Myocyte (in vitro differentiated cells): ENCODE results near the gene TLR5. TPM values are rescaled to one million over a fixed set of nuclear protein-coding genes. Genes with fewer than 3 reads are reported as not detected.

Experiments
- DNase-seq: peaks from one replicate; pipeline ENCODE4 v3.0.0-alpha.2; 2012; ENCODE audit warnings: low read depth
- total RNA-seq: library from RNA; depleted of rRNA; stranded (reverse); fragments of >200 nt; gene quantifications from 2 replicates; pipeline ENCODE4 v1.2.3, GENCODE V29; 2014

Gene TLR5
- total RNA-seq, 1 donor from 2014 or later, result 0.75 TPM

DNA sequence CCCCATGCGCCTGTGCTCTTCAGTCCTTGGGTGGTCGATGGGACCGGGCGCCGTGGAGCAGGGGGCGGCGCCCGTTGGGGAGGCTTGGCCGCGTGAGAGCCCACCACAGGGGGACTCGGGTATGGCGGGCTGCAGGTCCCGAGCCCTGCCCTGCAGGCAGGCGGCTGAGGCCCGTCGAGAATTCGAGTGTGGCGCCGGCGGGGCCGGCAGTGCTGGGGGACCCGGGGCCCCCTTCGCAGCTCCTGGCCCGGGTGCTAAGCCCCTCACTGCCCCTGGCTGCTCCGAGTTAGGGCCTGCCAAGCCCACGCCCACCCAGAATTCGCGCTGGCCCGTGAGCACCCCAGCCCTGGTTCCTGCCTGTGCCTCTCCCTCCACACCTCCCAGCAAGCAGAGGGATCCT lies 26.1 kb downstream of the TLR5 start:
- no peak for DNase-seq

GRCh38 chr1:223114871-223115270 lies 28.2 kb downstream of the TLR5 start:
- DNase-seq, result no peak

- DNase-seq, result no peak
Measured at GRCh38 chr1:223110952-223111351, 32.1 kb downstream of the TLR5 start.

GRCh38 chr1:223109581-223110026 lies 33.4 kb downstream of the TLR5 start:
- DNase-seq, result no peak

DNA sequence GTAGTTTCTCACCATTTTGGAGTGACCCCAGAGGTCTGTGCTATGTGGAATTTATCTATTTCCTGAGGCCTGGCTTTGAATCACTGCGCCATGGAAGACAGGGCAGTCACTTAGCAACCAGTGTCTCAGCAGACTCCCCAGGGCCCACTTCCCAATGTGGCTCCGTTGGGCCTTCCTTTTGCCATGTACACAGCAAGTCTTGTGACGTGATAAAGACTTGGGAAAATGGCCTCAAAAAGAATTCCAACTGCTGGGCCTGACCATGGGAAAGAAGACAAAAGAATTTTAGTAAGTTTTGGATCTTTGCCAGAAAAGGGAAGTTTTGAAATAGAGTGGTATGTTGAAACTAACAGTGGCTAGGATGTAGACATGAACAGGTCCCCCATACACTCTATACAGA lies 36.2 kb downstream of the TLR5 start:
- no peak for DNase-seq

- no peak for DNase-seq
Measured at GRCh38 chr1:223105568-223105967, 37.5 kb downstream of the TLR5 start.

DNA sequence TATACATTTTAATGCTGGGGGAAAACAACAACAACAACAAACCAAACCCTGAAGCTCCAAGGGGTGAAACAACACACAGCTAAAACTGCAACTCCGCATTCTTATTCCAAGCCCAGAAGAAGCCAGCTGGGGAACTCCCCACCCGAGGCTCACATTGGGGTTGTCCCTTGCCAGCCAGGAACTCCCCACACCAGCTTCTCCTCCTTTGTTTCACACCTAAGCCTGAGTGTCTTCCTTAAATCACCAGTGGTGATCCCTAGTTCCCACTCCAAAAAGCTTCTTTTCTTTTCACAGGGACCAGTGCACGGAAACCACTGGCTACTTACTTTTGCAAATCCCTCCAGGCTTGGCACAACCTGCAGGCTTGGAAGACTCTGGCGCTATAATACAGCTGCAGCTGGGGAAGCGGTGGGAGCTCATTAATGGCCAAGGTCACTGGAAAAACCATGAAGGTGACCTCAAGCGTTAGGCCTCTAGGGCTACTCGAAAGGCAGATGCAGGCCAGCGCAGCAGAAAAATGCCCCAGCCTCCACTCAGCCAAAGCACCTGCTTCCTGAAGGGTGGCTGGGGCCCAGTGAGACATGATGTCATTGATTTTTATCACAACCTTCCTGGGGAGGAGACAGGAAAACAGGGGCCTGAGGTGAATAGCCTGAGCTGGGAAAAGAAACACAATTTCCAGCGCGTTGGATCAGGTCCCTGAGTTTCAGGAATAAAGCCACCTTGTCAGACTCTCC lies 40.1 kb downstream of the TLR5 start:
- DNase-seq, result peak; percentile 20

GRCh38 chr1:223097713-223098112 lies 45.3 kb downstream of the TLR5 start:
- DNase-seq, result no peak

DNA sequence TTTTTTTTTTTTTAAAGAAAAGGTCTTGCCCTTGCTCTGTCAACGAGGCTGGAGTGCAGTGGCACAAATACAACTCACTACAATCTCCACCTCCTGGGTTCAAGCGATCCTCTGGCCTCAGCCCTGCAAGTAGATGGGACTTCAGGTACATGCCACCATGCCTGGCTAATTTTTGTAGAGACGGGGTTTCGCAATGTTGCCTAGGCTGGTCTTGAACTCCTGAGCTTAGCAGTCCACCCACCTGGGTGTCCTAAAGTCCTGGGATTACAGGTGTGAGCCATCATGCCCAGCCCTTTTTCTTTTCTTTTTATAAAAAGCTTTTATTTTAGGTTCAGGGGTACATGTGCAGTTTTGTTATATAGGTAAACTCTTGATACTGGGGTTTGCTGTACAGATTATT lies 47.2 kb downstream of the TLR5 start:
- no peak for DNase-seq

DNA sequence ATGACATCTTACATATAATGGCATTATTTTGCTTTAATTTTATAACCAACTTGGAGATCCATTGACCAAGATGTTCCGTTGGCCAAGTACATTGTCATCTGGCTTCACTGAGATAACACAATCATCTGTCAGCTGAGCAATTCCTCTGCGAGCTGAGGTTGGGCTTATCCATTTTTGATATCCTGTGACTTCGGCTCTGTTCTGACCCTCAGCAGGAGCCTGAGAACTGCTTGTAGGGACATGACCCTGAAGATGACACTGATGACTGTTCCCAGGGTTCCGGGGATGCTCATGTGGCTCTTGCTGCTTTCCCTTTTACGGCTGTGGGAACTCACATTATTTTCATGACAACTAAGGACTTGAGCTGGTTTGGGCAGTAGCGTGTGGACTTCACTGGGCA lies 51.2 kb downstream of the TLR5 start:
- no peak for DNase-seq

DNA sequence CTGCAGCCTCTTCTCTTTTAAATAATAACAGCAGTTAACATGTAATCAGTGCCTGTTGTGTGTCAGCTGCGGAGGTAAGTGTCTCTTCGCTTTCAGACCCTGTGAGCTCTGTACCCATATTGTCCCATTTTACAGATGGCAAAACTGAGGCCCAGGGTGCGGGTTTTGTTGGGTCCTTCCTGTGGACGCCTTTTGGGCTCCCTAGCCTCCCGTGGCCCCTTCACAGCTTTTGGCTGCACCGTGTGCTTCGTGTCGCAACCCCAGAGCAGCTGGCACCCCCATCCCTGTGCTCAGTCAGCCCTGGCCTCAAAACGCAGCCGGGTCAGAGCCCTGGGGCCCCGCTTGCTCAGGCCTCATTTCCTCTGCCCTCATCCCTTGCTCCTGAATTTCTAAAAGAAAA lies 53.8 kb downstream of the TLR5 start:
- DNase-seq, result no peak

GRCh38 chr1:223088713-223089240 lies 54.3 kb downstream of the TLR5 start:
- no peak for DNase-seq

GRCh38 chr1:223087291-223088255 lies 55.5 kb downstream of the TLR5 start:
- DNase-seq, result no peak

- DNase-seq, result no peak
Measured at GRCh38 chr1:223084464-223084866, 58.6 kb downstream of the TLR5 start.

- no peak for DNase-seq
Measured at GRCh38 chr1:223083831-223084230, 59.2 kb downstream of the TLR5 start.

DNA sequence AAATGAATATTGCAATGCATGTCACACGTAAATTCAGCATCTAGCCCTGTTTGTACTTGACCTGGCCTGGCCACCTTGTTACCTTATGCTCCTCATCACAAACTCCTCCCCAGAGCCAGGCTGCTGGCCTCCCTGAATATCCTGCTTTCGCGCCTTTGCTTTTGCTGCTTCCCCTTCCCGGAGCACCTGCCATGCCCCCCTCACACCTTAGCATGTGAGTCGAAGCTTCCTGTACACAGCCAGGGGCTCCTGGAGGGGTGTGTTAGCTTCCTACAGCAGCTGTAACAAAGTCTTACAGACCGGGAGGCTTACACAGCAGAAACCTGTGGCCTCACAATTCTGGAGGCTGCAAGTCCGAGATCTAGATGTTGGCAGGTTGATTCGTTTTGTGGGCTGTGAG lies 60.1 kb downstream of the TLR5 start:
- no peak for DNase-seq

DNA sequence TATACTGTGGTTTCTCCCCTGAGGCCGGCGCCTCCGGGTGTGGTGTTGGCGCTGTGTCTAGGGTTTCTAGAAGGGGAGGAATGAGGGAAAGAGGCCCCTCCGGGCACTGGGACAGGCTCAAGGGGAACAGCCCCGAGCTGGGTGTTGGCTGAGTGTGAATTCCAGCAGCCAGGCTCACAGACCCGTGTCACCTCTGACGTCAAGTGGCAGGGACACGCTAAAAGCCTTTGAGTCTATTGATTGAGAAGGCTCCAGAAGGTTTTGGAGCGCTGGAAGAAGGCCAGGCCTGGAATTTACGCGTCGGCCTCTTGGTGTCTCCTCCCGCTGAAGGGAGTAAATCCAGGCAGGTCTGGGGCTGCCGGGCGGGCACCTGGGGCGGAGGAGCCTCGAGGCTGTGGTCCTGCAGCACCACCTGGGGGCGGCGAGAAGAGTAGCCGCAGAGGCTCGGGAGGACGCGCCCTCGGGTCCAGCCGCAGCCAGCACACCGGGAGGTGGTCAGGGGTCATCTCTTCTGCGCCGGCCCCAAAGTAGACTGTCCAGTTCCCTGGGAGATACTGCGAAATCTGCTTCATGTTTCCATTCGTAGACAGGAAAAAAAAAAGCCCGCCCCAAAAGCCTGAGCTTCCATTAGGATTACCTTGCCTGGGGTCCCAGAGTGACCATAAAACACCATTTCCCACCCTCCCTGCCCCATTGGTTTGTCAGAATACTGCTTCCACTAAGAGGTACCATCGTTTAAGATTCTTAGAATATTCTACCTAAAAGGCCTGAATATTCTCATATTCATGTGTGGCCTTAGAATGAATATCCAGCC lies 61.7 kb downstream of the TLR5 start:
- peak; percentile 89 for DNase-seq

DNA sequence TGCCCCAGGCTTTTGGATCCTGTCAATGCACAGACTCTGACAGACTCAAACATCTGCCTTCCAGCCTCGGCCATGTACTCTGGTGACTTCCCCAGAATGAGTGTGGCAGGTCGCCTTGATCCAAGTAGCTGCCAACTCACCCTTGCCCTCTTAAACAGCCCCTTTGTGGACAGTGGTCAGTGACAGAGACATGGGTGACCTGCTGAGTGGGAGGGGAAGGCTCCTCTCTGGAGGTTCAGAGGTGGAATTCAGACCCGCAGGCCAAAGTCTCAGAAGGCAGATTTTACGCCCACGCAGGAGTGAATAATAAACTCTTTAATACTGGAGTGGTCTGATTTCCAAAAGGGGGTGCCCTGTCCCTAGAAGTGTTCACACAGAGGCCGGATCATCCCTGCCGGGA lies 63.5 kb downstream of the TLR5 start:
- DNase-seq, result no peak

DNA sequence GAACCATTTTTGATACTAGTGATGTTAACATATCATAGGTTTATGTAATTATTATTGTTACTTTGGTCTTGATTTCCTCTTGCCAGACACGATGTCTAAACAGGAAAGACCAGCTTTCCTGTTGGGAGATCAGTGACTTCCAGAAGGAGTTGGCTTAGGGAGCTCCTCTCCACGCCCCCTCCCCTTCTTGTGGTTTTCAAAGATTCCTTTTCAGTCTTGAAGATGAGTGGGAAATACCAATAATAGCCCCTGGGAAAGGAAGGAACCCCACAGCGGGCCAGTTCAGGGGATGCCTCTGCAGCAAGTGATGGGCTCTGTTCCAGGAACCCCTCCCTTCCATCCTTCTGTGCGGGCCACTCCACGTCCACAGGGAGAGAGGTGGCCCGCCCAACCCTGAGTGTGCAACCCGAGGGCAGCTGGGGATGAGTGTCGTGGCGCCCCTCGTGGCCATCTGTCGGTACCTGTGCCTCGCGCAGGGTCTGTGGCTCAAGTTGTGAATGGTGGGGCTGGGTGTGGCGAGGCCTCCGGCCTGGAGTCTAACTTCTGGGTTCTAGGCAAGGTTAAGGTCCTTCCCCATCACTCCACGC lies 65.7 kb downstream of the TLR5 start:
- no peak for DNase-seq

- DNase-seq, result no peak
Measured at GRCh38 chr1:223076362-223076761, 66.7 kb downstream of the TLR5 start.

DNA sequence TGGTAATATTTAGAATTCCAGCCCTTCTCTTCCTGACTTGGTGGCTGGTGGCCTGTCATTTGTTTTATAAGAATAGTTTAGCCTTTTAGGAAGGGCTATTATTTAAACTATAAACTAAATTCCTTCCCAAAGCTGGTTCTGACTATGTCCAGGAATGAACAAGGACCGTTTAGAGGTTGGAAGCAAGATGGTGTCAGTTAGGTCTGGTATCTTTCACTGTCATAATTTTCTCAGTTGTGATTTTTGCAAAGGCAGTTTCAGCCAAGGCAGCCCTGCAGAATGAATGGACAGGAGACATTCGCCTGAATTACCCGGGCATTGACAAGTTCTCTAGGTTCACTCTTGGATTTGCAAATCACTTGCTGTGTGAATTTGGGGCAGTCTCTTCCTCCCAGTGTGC lies 67.2 kb downstream of the TLR5 start:
- no peak for DNase-seq
